HG03045 (cell line): ENCODE measurements around the gene GFM1.
"Not testable (repeated sequence)": the region's sequence is repeated elsewhere in the genome, so short reads cannot be mapped to it uniquely, and the experiment has no call there.

Experiments used
- ATAC-seq: cut with Tn5 transposase; IDR thresholded peaks from one replicate; pipeline ENCODE4 v1.9.1; 2021; ENCODE audit warnings: mild to moderate bottlenecking, moderate library complexity; ENCODE audit not compliant: unreplicated experiment

GFM1 gene

GRCh38 chr3:158672215-158673176, 28.2 kb downstream of the GFM1 start, which contains the start of gene LXN:
TSS of gene LXN (minus strand) at chr3:158672648. CDS start at chr3:158672478, 170 bp downstream.
- ATAC-seq = peak; percentile 100

- ATAC-seq = no peak
Observed at GRCh38 chr3:158678687-158679086, 34.4 kb downstream of the GFM1 start.

- no peak for ATAC-seq
Observed at GRCh38 chr3:158679547-158680000, 35.2 kb downstream of the GFM1 start.

- ATAC-seq = no peak
Observed at GRCh38 chr3:158680861-158681260, 36.5 kb downstream of the GFM1 start.

- no peak for ATAC-seq
Observed at GRCh38 chr3:158683230-158683962, 39.1 kb downstream of the GFM1 start.

- no peak for ATAC-seq
Observed at GRCh38 chr3:158685159-158685558, 40.8 kb downstream of the GFM1 start.

GRCh38 chr3:158693866-158694456, 49.6 kb downstream of the GFM1 start:
- ATAC-seq = not testable (repeated sequence)

GRCh38 chr3:158696618-158697017, 52.3 kb downstream of the GFM1 start:
- ATAC-seq = no peak

- no peak for ATAC-seq
Observed at GRCh38 chr3:158700559-158700958, 56.2 kb downstream of the GFM1 start.

GRCh38 chr3:158701420-158702065, 57.2 kb downstream of the GFM1 start:
- no peak for ATAC-seq

- ATAC-seq = no peak
Observed at GRCh38 chr3:158702815-158703481, 58.6 kb downstream of the GFM1 start.

- no peak for ATAC-seq
Observed at GRCh38 chr3:158703566-158703965, 59.2 kb downstream of the GFM1 start.

- ATAC-seq = no peak
Observed at GRCh38 chr3:158709666-158710083, 65.3 kb downstream of the GFM1 start.

- no peak for ATAC-seq
Observed at GRCh38 chr3:158710601-158711000, 66.3 kb downstream of the GFM1 start.

- no peak for ATAC-seq
Observed at GRCh38 chr3:158711886-158712285, 67.6 kb downstream of the GFM1 start.

GRCh38 chr3:158712443-158712842, 68.1 kb downstream of the GFM1 start:
- ATAC-seq = no peak

- ATAC-seq = no peak
Observed at GRCh38 chr3:158713094-158713499, 68.8 kb downstream of the GFM1 start.

GRCh38 chr3:158717576-158717975, 73.2 kb downstream of the GFM1 start:
- ATAC-seq = no peak

- ATAC-seq = no peak
Observed at GRCh38 chr3:158718490-158719170, 74.3 kb downstream of the GFM1 start.

GRCh38 chr3:158722108-158722507, 77.8 kb downstream of the GFM1 start:
- no peak for ATAC-seq
